Hematopoietic multipotent progenitor cell treated with erythropoietin and hydrocortisone succinate and interleukin-3 and kit ligand, for 8 days (in vitro differentiated cells): ENCODE measurements around the gene NRF1.
"Not testable (repeated sequence)": the region's sequence is repeated elsewhere in the genome, so short reads cannot be mapped to it uniquely, and the experiment has no call there.

Experiments used
- DNase-seq: peaks from one replicate; pipeline ENCODE4 v3.0.0-alpha.2; 2015

NRF1 gene

DNA sequence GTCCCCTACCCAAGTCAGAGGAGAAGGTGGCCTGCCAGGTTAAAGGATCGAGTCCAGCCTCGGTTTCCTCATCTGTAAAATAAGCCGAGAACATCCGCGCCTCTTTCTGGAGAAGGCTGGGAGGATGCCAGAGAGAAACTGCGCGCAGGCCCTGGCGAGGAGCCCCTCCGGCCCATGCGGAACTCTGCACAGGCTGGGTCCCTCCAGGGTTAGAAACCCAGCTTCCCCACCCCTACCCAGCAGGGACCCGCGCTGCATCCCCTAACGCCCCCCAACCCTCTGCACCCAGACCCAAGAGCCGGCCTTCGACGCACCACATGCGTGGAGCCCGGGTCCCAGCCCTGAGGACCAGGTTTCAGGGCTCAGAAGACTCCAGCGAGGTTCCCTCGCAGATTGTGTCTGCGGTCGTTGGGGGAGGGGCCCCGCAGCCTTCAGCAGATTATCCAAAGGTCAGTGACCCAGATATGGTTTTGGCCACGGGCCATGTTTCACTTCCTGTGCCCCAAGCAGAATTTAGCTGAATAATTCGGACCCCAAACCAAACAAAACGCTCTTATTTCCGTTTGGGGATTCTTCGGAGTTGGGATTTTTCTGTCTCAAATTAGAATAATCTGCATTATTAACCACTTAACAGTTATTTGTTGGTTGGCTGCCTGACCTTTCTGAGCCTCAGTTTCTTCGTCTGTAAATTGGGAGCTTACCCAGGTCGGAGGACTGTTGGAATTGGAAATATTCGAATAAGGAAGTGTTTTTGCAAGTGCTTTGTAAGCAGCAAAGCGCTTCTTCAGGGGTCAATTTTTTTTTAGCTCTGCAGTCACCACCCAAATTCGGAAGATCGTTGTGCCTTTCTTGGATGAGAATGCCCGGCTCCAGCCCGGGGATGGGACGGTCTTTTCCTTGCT is 173.5 kb downstream of the NRF1 start:
- peak; percentile 44 for DNase-seq

DNA sequence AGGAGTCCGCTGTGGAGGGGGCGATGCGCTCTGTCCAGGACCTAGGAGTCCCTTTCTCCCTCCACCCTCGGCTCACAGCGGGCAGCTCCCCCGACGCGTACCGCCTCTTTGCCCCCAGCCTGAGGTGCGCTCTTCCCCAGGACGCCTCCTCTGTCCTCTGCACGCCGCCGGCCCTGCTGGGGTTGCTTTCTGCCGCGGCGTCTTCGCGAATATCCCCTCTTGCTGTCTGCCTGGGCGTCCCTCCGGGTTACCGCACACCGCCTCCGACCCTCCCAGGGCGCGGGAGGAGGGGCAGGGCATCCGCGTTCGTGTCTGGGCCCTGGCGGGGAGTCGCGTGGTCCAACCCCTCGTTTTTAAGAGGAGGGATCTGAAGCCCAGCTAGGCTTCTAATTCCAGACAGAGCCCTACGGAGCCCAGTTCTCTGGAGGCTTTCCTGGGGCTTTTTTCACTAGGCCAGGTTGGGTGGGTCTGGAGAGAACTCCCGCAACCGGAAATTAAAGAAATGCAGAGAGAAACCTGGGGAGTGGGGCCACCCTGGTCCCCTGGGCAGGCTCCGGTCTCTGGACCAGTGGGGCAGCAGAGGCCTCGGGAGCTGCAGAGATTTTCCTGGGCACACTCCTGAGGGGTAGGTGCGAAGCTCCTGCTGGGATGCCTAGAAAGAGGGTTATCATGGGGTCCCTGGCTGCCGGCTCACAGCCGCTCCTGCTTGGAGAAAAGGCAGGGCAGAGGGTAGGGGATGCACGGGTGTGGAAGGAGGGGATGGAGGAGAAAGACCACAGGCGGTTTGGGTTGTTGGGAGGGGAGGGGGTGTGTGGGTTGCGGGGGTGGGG is 174.4 kb downstream of the NRF1 start:
- DNase-seq = no peak

DNA sequence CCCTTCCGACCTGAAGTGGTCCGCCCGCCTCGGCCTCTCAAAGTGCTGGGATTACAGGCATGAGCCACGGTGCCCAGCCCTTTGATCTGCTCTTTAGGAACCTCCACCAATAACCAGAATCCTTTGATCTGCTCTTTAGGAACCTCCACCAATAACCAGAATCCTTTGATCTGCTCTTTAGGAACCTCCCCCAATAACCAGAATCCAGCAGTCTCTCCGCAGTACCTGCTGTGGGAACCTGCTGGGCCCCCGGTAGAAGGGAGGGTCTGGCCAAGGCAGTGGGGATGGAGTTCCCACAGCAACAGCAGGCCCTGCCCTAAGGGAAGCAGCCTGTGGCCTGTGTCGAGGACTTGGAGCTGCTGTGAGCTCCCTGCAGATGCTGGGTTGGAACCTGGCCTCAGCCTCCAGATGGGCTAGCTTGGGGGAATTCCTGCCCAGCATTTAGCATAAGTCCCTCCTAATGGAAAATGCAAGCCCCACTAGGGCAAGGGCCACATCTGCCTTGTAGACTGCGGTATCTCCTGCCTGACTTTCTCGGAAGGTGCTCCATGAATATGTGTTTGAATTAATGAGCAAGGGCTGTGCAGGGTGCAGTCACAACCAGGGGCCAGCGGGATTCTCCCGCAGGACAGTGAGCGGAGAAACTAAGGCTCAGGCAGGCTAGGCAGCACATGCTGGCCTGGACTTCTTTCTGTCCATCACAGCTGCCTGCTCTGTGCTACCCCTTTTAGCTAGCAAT is 175.5 kb downstream of the NRF1 start:
- DNase-seq = no peak

DNA sequence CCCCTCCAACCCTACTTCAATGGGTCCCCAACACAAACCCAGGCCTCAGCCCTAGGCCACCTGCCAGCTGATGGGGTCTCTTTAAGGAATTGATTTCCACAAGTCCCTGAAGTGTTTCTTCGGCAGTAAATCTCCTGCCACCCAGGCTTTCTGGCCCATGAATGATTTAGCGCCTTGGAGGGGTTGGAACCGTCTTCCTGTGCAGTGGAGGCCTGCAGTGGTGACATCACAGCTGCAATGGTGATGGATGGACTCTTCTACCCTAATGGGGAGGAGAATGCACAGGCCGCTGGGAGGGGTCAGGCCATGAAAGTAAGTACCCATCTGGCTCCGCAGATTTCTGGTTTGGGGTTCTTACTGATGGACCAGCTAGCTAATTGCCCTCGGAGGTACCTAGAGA is 177.5 kb downstream of the NRF1 start:
- no peak for DNase-seq

DNA sequence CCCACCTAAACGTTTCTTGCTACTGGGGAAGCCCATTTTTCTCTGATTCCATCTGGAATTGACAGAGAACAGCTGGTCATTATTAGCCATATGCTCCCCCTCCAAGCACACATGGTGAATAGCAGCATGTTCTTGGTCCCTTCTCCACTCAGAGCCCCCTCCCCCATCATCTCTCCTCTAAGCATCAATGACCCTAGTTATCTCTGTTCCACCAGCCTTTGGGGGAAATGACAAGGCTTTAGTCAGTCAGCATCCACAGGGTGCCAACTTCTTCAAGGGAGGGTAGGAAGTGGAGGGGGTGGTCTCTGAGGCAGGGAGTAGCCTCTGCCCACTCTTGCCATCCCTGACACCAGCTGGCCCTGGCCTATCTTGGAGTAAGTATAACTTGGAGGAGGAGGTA is 178.1 kb downstream of the NRF1 start:
- DNase-seq = no peak

DNA sequence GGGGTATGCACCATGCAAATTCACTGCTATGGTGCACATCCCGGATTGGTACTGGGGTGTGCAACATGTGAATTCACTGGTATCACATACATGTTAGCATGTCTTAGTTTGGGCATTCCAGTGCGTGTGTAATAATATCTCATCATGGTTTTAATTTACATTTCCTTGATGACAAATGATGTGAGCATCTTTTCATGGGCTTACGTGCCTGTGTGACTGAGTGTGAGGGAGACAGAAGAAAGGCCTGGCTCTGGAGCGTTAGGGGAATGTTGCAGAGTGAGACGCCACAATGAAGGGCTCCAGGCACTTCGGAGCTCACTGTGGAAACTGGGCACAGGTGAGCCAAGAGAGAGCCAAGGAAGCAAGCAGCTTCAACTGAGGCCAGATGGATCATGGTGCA is 178.6 kb downstream of the NRF1 start:
- no peak for DNase-seq

DNA sequence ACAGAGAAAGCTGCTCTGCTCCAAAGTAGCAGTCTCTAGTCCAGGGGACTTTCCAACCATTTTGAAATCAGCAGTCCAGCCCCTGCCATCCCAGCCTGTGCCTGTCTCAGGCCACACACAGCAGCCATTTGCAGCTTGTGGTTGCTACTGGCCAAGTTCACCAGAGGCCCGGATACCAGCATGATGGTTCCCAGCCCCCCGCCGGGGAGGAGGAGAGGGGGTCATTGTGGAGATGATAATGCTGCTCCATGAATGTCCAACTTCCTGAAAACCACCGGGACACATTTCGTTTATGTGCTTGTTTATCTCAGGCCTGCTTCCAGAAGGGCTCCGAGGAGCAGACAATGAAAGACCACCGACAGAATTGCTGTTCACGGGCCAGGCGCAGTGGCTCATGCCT is 181.2 kb downstream of the NRF1 start:
- no peak for DNase-seq

DNA sequence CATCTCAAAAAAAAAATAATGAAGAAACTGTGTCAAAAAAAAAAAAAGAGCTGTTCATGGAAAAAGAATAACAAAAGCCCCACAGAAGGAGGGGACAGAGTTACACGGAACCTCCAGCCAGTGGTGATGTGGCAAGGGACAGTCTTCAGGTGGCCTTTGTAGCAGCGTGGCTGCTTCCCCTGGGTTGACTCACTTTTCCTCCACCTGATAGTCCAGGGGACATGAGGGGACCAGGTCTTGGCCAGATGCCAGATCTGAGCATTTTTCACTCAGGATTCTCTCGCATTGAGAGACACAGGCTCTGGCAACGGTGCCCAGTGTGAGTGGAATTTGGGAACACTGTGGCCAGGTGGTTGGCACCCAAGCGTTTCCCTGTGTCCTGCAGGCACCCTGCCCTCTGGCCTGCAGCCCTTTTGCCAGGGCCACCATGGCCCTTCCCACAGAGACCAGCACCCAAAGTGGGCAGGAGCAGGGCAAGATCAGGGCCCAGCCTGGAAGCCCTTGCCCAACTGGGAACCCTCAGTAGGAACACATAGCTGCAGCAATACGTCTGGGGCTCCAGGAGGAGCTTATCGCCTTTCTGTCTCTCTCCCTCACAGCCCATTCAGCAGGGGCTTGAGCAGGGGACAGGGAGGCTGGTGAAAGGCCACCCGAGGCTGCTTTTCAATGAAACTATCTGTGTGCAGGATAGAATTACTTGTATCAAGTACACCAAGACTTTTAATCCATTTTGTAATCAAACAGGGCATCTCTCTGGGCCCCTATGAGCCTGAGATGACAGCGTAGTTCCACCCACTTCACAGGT is 182.2 kb downstream of the NRF1 start:
- DNase-seq = no peak

DNA sequence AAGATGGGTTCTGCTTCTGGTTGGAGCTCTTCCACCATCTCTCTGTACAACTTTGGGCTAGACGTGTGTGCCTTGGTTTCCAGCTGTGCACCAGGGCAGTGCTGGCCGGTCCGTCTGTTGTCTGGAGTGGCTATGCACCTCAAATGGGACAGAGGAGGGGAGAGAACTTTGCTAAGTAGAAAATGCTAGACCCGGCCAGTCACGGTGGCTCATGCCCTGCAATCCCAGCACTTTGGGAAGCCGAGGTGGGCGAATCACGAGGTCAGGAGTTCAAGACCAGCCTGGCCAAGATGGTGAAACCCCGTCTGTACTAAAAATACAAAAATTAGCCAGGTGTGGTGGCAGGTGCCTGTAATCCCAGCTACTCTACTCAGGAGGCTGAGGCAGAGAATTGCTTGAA is 182.9 kb downstream of the NRF1 start:
- DNase-seq = not testable (repeated sequence)

DNA sequence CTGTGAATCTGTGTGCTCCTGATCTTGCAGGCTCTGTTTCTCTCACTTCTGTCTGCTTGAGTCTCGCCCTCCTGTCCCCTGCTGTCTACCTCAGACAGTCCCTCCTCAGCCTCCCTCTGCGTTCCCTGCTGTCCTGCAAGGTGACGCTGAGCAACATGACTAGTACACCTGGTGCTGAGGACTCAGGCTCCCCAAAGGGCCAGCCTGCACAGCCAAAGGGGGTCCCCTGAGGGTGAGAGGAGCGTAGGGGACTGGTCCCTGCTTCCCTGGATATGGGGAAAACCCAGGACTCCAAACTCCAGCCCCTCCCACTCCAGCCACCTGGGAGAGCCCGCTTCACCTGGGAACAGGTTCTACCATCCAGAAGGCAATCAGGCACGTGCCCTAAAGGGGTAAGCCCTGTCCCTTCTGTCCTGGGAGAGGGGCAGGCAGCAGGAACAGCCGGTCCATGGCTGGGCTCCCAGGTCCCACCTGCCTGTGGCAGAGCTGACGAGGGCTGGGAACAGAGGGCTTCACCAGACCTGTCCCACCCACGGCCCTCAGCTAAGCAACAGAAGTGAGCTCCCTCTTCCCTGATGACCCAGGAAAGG is 184.8 kb downstream of the NRF1 start:
- no peak for DNase-seq

DNA sequence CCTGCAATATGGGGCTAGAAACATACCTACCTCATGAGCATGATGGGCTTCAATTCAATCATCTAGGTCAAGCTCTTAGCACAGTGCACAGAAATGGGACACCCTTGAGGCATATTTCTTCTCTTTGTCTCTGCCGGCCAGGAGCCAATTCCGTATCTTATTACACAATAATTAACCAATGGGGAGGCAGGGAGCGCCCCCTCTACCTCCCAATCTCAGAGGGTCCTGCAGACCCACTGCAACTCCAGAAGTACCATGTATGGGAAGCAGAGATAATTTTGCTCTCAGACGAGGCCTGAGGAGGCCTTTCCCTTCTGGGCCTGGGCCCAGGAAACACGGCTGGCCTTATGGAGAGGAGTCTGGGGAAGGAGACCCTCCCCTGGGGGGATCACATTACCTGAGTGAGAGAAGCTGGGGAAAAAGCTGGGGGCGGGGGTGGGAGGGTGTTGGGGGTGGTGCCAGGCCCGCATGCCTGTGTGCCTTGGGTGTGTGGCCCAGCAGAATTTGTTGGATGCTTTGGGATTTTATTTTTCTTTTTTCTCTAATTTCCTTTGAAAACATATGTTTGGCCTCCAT is 185.8 kb downstream of the NRF1 start:
- no peak for DNase-seq

DNA sequence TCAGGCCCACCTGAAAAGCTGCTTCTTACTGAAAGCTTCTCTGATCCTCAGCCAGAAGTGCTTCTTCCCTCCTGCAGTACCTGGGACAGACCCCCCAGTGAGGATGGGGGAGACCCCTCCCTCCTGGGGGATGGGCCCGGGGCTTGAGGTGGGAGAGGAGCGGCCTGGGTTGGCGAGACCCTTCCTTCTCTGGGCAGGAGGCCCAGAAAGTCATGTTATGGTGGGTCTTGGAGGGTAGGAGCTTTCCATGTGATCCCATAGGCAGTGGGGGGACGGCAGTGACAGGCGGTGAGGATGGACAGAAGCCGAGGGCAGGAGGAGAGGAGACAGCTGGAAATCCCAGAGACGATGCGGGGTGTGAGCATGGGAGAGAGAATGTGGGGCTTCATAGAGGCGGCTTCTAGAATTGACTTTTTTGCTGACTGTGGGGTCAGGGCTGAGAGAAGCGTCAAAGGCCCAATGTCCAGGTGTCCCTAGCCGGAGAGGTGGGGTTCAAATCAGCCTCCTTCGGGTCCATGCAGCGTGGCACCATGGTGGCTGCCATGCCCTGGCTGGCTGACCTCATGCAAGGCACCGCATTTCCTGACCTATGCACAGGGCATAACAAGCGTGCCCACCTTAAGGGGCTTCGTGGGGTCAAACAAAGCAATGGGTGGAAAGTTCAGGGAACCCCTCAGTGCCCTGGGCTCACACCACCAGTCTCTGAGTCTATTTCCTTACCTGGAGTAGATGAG is 187.3 kb downstream of the NRF1 start:
- DNase-seq = no peak

DNA sequence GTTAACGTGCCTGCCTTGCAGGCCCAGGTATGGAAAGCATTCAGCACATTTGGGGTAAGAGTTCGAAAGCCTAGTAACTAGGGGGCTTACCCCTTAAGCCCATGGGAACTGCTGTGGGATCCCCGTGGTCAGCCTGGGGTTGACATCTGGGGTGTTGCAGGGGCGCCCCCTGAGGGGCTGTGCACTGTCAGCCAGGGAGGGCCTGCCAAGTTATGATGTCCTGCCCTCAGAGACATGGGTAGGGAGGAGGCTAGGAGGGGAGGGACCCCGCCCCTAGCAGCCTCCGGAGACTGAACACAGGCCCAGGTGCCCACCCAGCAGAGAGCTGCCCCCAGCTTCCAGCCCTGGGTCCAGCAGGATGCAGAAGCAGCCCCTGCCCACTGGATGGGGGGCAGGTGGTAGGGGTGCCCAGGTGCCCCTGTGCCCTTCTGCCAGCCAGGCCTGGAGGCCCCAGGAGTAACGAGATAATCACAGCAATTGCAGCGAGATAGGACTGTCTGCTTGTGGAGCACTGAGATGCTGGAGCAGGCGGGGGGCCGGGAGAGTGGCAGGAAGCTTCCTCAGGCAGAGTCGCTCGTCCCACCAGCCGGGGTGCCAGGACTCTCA is 187.9 kb downstream of the NRF1 start:
- DNase-seq = no peak

DNA sequence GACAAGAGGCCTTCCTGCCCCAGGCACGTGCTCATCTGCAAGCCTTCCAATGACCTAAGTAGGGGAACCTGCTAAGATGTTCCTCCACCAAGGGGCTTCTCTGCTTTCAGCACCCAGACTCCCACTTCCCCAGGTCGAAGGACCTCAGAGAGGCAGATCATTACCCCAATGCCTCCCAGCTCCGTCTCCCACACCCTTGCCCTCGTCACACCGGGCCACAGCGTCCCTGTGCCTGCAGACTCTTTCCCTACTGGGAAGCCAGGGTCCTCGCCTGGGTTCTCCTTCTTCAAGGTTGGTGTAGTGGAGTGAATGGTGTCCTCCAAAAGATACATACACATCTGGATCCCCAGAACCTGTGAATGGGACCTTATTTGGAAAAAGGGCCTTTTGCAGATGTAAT is 189.4 kb downstream of the NRF1 start:
- no peak for DNase-seq

DNA sequence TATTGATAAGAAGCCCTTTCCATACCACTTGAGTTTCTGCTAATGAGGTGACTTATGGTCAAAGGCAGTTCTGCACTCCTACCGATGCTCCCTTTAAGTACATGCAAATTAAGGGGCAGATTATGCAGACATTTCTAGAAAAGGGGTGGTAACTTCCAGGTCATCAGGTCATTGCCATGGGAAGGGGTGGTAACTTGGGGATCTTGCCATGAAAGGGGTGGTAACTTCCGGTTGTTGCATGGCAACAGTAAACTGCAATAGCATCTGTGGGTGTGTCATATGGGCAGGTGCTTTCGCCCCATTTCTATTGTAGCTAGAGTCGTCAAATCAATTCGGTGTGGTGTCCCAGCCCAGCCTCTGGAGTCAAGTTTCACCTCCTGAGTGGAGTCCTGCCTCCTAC is 190.4 kb downstream of the NRF1 start:
- no peak for DNase-seq

DNA sequence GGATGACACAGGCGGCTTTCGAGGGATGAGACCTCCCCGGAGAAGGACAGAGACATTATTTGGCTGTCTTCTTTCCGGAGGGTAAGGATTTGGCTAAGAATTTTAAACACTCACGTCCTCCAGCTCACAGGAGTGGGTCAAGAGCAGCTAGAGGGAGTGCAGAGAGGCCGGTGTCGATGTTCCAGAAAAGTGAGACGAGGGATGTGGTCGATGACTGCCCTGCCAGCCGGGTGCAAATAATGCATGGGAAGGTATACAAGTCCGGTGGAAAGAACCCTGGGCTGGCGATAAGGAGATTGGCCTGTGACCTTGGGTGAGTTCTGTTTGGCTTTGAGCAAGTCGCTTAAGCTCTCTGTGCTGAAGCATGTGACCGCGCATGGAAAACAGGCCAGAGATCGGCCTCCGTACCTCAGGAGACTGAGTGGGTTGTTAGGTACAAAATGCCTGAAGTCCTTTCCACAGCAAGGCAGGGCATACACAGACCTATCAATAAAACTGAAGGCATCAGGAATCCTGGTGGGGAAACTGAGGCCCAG is 192.1 kb downstream of the NRF1 start:
- no peak for DNase-seq

DNA sequence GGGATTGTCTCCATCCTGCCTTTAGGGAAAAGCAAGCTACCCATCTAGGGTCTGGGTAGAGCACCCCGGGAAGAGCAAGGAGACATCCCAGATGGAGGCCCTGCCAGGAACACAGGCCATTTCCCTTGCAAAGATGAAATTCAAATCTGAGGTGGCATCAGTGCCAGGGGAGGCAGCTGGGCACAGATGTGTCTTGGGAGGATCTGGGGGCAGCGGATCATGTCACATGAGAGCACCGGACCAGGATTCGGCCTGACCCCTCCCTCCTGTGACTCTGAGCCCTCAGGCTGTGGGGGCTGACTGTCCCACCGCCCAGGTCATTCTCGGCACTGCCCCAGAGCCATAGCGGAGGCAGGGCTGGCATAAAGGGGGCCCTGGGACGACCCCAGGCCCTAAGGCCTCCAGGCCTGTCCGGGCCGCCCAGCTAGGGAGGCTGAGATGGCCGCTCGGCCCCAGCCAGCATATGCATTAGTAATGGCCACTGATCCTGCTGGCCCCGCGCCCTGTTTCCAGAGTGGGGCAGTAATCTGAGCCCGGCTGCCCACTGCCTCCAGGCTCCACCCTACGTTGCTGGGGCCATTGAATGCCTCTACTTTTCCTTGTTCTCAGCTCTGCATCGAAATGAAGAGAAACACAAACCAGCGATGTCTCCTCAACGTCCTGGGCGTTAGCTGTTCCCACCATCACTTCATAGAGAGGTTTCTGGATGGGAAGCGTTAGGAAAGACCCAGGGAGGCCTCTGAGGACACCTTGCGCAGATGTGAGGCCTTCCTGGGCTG is 192.8 kb downstream of the NRF1 start:
- no peak for DNase-seq

DNA sequence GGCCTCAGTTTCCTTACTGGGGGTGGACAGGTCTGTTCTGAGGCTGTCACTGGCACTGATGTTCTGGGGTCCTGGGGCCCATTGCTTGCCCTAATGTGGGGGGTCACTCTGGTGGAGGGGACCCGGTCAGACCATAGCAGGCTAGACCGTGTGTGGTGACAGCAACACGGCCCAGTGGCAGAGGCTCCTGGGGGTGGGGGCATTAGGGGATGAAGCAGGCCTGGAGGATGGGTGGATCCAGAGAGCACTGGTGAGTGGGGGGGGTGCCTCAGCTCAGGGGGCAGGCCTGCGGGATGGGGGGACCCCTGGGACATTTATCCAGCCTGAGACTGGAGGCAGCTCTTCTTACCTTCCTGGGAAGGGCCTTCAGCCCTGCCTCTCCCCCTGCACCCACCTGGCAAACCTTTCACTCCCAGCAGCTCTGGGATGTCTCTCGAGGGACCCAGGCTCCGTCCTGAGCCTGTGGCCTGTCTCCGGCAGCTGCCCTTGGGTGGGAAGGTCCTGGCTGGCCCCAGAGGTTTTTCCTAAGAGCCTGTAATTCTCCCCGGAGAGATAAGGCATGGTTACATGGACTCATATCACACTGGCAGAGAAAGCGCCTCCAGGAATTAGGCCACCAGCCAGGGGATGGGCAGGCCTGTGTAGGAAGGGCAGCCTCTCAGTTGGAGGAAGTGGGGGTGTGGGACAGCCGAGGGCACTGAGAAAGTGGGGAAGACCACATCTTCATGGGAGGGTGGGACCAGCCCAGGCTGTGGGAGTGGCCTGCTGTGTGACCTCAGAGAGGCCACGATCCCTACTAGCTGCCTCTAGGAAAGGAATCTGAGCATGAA is 193.6 kb downstream of the NRF1 start:
- no peak for DNase-seq
